K562 (cell line): ENCODE data around the gene FYB1. TPM values are rescaled to one million over a fixed set of nuclear protein-coding genes. Genes with fewer than 3 reads are reported as not detected.

ENCODE experiments used
- BMI1 ChIP-seq: fragments of 150-350 bp; IDR thresholded peaks from 2 replicates; pipeline ENCODE4 v1.6.1; 2014; ENCODE audit warnings: low read length
- HNRNPK ChIP-seq: fragments of 200-400 bp; formaldehyde crosslinking; IDR thresholded peaks from one replicate; pipeline ENCODE4 v1.6.1; 2018; ENCODE audit warnings: mild to moderate bottlenecking, low read depth, low read length; ENCODE audit not compliant: poor library complexity, severe bottlenecking
- IRF2 ChIP-seq: sonication (generic); formaldehyde crosslinking; IDR thresholded peaks from 2 replicates; pipeline ENCODE4 v1.8.1; 2022; ENCODE audit warnings: mild to moderate bottlenecking, missing genetic modification reagents
- JUND ChIP-seq, 2 experiments: IDR thresholded peaks; 2 replicates in 1 of 2; 3 replicates in 1 of 2; pipeline ENCODE4 v1.6.1; 2011; ENCODE audit warnings: borderline replicate concordance in 2 of 2, low read depth in 2 of 2, low read length in 2 of 2, improper control_type of control experiment in 1 of 2, missing biosample characterization in 1 of 2, missing genetic modification characterization in 1 of 2, missing genetic modification reagents in 1 of 2
- MGA ChIP-seq: fragments of 450-650 bp; IDR thresholded peaks from 2 replicates; pipeline ENCODE4 v1.6.1; 2016; ENCODE audit warnings: mild to moderate bottlenecking, moderate library complexity
- NFE2L1 ChIP-seq: fragments of 450-650 bp; IDR thresholded peaks from 2 replicates; pipeline ENCODE4 v1.6.1; 2016; ENCODE audit warnings: missing genetic modification characterization, low read depth, mild to moderate bottlenecking, missing compliant biosample characterization, moderate library complexity, borderline replicate concordance
- RBBP5 ChIP-seq: fragments of 200-600 bp; sonication (generic); IDR thresholded peaks from 2 replicates; pipeline ENCODE4 v1.6.1; 2012; ENCODE audit warnings: borderline replicate concordance, mild to moderate bottlenecking, low read length, control low read depth, inconsistent platforms; ENCODE audit not compliant: insufficient read depth, poor library complexity, severe bottlenecking
- TAF15 ChIP-seq: fragments of 200-400 bp; formaldehyde crosslinking; IDR thresholded peaks from 2 replicates; pipeline ENCODE4 v1.6.1; 2017; ENCODE audit warnings: mild to moderate bottlenecking, low read depth, low read length, moderate library complexity
- TEAD4 ChIP-seq, 2 experiments: sonication (generic) in 1 of 2; formaldehyde crosslinking in 1 of 2; IDR thresholded peaks; 2 replicates each; pipeline versions ENCODE4 v1.6.1 to v1.8.0; 2012 to 2022; ENCODE audit warnings: borderline replicate concordance in 1 of 2, inconsistent platforms in 1 of 2, low read length in 1 of 2, mild to moderate bottlenecking in 1 of 2, missing genetic modification reagents in 1 of 2
- TSHZ1 ChIP-seq: fragments of 250-450 bp; sonication (Bioruptor Pico); IDR thresholded peaks from 2 replicates; pipeline ENCODE4 v1.4.0; 2020; ENCODE audit warnings: mild to moderate bottlenecking, moderate library complexity
- ZNF197 ChIP-seq: fragments of 200-800 bp; sonication (Bioruptor generic); IDR thresholded peaks from 2 replicates; pipeline ENCODE4 v1.6.1; 2016; ENCODE audit warnings: low read depth, missing genetic modification characterization, missing compliant biosample characterization
- ZNF717 ChIP-seq: fragments of 250-450 bp; sonication (Bioruptor Pico); IDR thresholded peaks from 2 replicates; pipeline ENCODE4 v1.5.0; 2021
- polyA plus RNA-seq, 8 experiments: library from polyadenylated mRNA; depleted of rRNA in 4 of 8; stranded (reverse) in 5 of 8; unstranded in 3 of 8; fragments of >200 nt; fragmentation: Nextera tagmentation in 2 of 8; fragmentation: Illumina TruSeq in 1 of 8; extraction: Ambion mirVana in 2 of 8; extraction: Trizol in 1 of 8; gene quantifications; 2 replicates each; pipeline versions ENCODE4 v1.2.1 to v1.2.3, GENCODE V29; 2011 to 2014; ENCODE audit warnings: inconsistent platforms in 1 of 8, missing spikeins in 1 of 8
- total RNA-seq, 7 experiments: library from RNA; depleted of rRNA in 6 of 7; stranded (reverse); fragments of >200 nt in 6 of 7; fragmentation: Illumina TruSeq in 2 of 7; extraction: Trizol in 2 of 7; gene quantifications; 2 replicates each; pipeline versions ENCODE4 v1.2.1 to v1.2.3, GENCODE V29; 2011 to 2021; ENCODE audit warnings: low replicate concordance in 1 of 7

FYB1 gene
- total and polyA plus RNA-seq, 9 of the 15 experiments (the other 6 are each of a cell fraction or from before 2014, with no cell fraction given) = 4.7 to 31.5 (median 9.7) TPM

GRCh38 chr5:39158127-39158593 is 61.2 kb downstream of the FYB1 start (continued):
- no peak for TF ChIP-seq IRF2 (CRISPR knock-in tag)
- TF ChIP-seq JUND (IDR thresholded peaks at IDR 0.05; ENCODE audit: borderline replicate concordance, low read depth, low read length) = peak; percentile 88
- TF ChIP-seq JUND (tag; IDR thresholded peaks at IDR 0.05; ENCODE audit: borderline replicate concordance, low read depth, low read length) = peak; percentile 72; the same call in 2 of the 3 replicates
- no peak for TF ChIP-seq HNRNPK
- TF ChIP-seq TEAD4 (IDR thresholded peaks at IDR 0.05; ENCODE audit: low read length) = peak; percentile 70
- TF ChIP-seq TEAD4 (CRISPR knock-in tag; IDR thresholded peaks at IDR 0.05; ENCODE audit: borderline replicate concordance) = no peak
- no peak for TF ChIP-seq ZNF717 (CRISPR knock-in tag)
- TF ChIP-seq RBBP5 = no peak
- no peak for TF ChIP-seq ZNF197 (CRISPR knock-in tag)
- no peak for TF ChIP-seq TSHZ1 (CRISPR knock-in tag)
- no peak for TF ChIP-seq NFE2L1 (tag)
- TF ChIP-seq BMI1 = no peak
- no peak for TF ChIP-seq TAF15
- TF ChIP-seq MGA = peak; percentile 55
